ENCODE measurements around the gene CNTRL.

GRCh38 chr9:121204121-121204520 is 129.4 kb downstream of the CNTRL start:
- TF ChIP-seq EZH2 (IDR thresholded peaks at IDR 0.05) = no peak
- no peak for TF ChIP-seq POLR2AphosphoS5 (IDR thresholded peaks at IDR 0.05; ENCODE audit: borderline replicate concordance, low read depth, low read length)
